Measurements from ENCODE around the gene FBLN7.

- TF ChIP-seq POLR2A (IDR thresholded peaks at IDR 0.05): no peak
- no peak for TF ChIP-seq CTCF (IDR thresholded peaks at IDR 0.05)
These were observed 37.1 kb downstream of the FBLN7 start for GRCh38 chr2:112175333-112175732.

Measured in gastroesophageal sphincter (tissue), 3 donors.